Endothelial cell of umbilical vein (primary cell): ENCODE data around the gene CAND1. TPM values are rescaled to one million over a fixed set of nuclear protein-coding genes. Genes with fewer than 3 reads are reported as not detected.
A peak's percentile ranks its signal among the peaks of the same experiment; 100 is the strongest.

Experiments used
- BruUV-seq: library from RNA; stranded (reverse); fragments of 400-500 nt; replicated peaks from 2 replicates; lab custom pipeline; 2021; lab: Mats Ljungman, UMichigan
- CTCF ChIA-PET: fragments of 300-600, 350-600 bp; sonication (Branson Sonifier 250); formaldehyde crosslinking; loops from one replicate; lab custom pipeline; 2021; ENCODE audit warnings: antibody characterized with exemption, inconsistent platforms; lab: Charles Lee
- POLR2A ChIA-PET: fragments of 300-600, 350-600 bp; sonication (Branson Sonifier 250); formaldehyde crosslinking; loops from one replicate; lab custom pipeline; 2021; ENCODE audit warnings: antibody characterized with exemption, inconsistent platforms; lab: Charles Lee
- DNase-seq: peaks from one replicate; pipeline ENCODE4 v3.0.0-alpha.2; 2011; ENCODE audit warnings: low read depth, low spot score
- FAIRE-seq: peaks from 2 replicates; lab custom pipeline; 2011; peaks lifted over from hg19 to GRCh38; lab: Jason Lieb, UNC
- H2AFZ ChIP-seq: 2 replicates; pipeline ENCODE4 v1.6.0; 2012; ENCODE audit warnings: low read depth, low read length, control low read depth, inconsistent platforms
- H3K27ac ChIP-seq: 2 replicates; pipeline ENCODE4 v1.5.1; 2011; ENCODE audit warnings: low read depth, mild to moderate bottlenecking, control low read depth, low read length, moderate library complexity; ENCODE audit not compliant: insufficient read depth
- H3K27me3 ChIP-seq, 2 experiments: 2 replicates each; pipeline versions ENCODE4 v1.6.0 to v1.6.1; 2011; ENCODE audit warnings: low read length in 2 of 2, mixed read lengths in 1 of 2; ENCODE audit not compliant: control insufficient read depth in 2 of 2, insufficient read depth in 2 of 2
- H3K36me3 ChIP-seq, 2 experiments: 2 replicates in 1 of 2; 3 replicates in 1 of 2; pipeline ENCODE4 v1.5.1; 2011; ENCODE audit warnings: low read length in 2 of 2, mild to moderate bottlenecking in 1 of 2, moderate library complexity in 1 of 2; ENCODE audit not compliant: control insufficient read depth in 2 of 2, insufficient read depth in 2 of 2; ENCODE audit errors: extremely low read depth in 1 of 2
- H3K4me1 ChIP-seq: 3 replicates; pipeline ENCODE4 v1.5.1; 2011; ENCODE audit warnings: mild to moderate bottlenecking, low read length; ENCODE audit not compliant: control insufficient read depth, insufficient read depth; ENCODE audit errors: extremely low read depth
- H3K4me2 ChIP-seq: 2 replicates; pipeline ENCODE4 v1.6.1; 2011; ENCODE audit warnings: low read length, control low read depth, mixed read lengths; ENCODE audit not compliant: insufficient read depth
- H3K4me3 ChIP-seq, 3 experiments: fragments of 200-600 bp in 1 of 3; sonication (generic), shearing (Covaris generic) in 1 of 3; replicated peaks in 1 of 3; 2 replicates each; pipeline ENCODE4 v1.5.1; 2011 to 2016; ENCODE audit warnings: control low read depth in 3 of 3, low read length in 3 of 3, mild to moderate bottlenecking in 2 of 3, inconsistent platforms in 1 of 3, low read depth in 1 of 3, moderate library complexity in 1 of 3; ENCODE audit not compliant: insufficient read depth in 1 of 3
- H3K79me2 ChIP-seq: 2 replicates; pipeline ENCODE4 v1.6.0; 2012; ENCODE audit warnings: low read length, inconsistent platforms; ENCODE audit not compliant: control insufficient read depth, insufficient read depth
- H3K9ac ChIP-seq: replicated peaks from 2 replicates; pipeline ENCODE3; 2011; ENCODE audit warnings: low read length, control low read depth; ENCODE audit not compliant: insufficient read depth; ENCODE audit errors: extremely low read depth
- H3K9me1 ChIP-seq: replicated peaks from 3 replicates; pipeline ENCODE4 v1.6.0; 2011; ENCODE audit warnings: mild to moderate bottlenecking, low read length; ENCODE audit not compliant: control insufficient read depth, insufficient read depth; ENCODE audit errors: extremely low read depth
- H3K9me3 ChIP-seq: replicated peaks from 2 replicates; pipeline ENCODE4 v1.5.1; 2012; ENCODE audit warnings: low read length, inconsistent platforms; ENCODE audit not compliant: control insufficient read depth, insufficient read depth
- H4K20me1 ChIP-seq: replicated peaks from 2 replicates; pipeline ENCODE3; 2011; ENCODE audit warnings: mild to moderate bottlenecking, low read length; ENCODE audit not compliant: control insufficient read depth, insufficient read depth; ENCODE audit errors: extremely low read depth
- EZH2 ChIP-seq: IDR thresholded peaks from 2 replicates; pipeline ENCODE4 v1.6.1; 2012; ENCODE audit warnings: borderline replicate concordance, low read depth, mild to moderate bottlenecking, moderate library complexity, low read length, inconsistent platforms; ENCODE audit not compliant: severe bottlenecking
- FOS ChIP-seq: IDR thresholded peaks from 2 replicates; pipeline ENCODE4 v1.6.1; 2011; ENCODE audit warnings: mild to moderate bottlenecking, low read length, moderate library complexity, borderline replicate concordance; ENCODE audit not compliant: insufficient read depth
- GATA2 ChIP-seq: IDR thresholded peaks from 2 replicates; pipeline ENCODE4 v1.7.0; 2011; ENCODE audit warnings: low read depth, mild to moderate bottlenecking, moderate library complexity, mixed read lengths, low read length; ENCODE audit not compliant: insufficient read length, insufficient read depth
- JUN ChIP-seq: IDR thresholded peaks from 2 replicates; pipeline ENCODE4 v1.6.1; 2011; ENCODE audit warnings: borderline replicate concordance, low read depth; ENCODE audit not compliant: insufficient read length, insufficient read depth
- MYC ChIP-seq: IDR thresholded peaks from one replicate; pipeline ENCODE4 v1.6.1; 2011; ENCODE audit warnings: mild to moderate bottlenecking, low read depth, low read length
- POLR2A ChIP-seq: IDR thresholded peaks from 2 replicates; pipeline ENCODE4 v1.6.1; 2012; ENCODE audit warnings: low read depth, mild to moderate bottlenecking, control low read depth, low read length
- POLR2AphosphoS5 ChIP-seq: IDR thresholded peaks from 2 replicates; pipeline ENCODE4 v1.6.1; 2012; ENCODE audit warnings: low read depth, mild to moderate bottlenecking, control low read depth, low read length, moderate library complexity; ENCODE audit not compliant: insufficient read depth
- dilution Hi-C: fragments of 300-500 bp; cut with MboI; formaldehyde crosslinking; loops from one replicate; pipeline ENCODE4 v1.15.0; 2019; ENCODE audit warnings: low sequenced_read_pairs; ENCODE audit not compliant: extremely low pct_ligation_motif_present
- intact Hi-C: fragments of 100-400 bp; cut with micrococcal nuclease; formaldehyde crosslinking; loops from one replicate; pipeline ENCODE4 v1.10.0; 2022
- polyA plus RNA-seq, 4 experiments: library from polyadenylated mRNA; depleted of rRNA in 3 of 4; stranded (reverse) in 3 of 4; unstranded in 1 of 4; fragments of >200 nt; gene quantifications; 2 replicates each; pipeline versions ENCODE4 v1.2.1 to v1.2.3, GENCODE V29; 2011 to 2012; ENCODE audit warnings: missing spikeins in 1 of 4
- total RNA-seq: library from RNA; stranded (reverse); gene quantifications from 2 replicates; pipeline ENCODE4 v1.2.3, GENCODE V29; 2021
- TF ChIP-seq, protein P1 (sequence below), 2 donors: IDR thresholded peaks; 1 replicate in 1 of 2; 2 replicates in 1 of 2; pipeline ENCODE4 v1.5.1; 2011; ENCODE audit warnings: low read length in 2 of 2, mild to moderate bottlenecking in 2 of 2, moderate library complexity in 2 of 2, control low read depth in 1 of 2, inconsistent platforms in 1 of 2, low read depth in 1 of 2; ENCODE audit not compliant: insufficient read depth in 1 of 2; ENCODE audit errors: extremely low read depth in 1 of 2
- TF ChIP-seq, protein P2 (sequence below): IDR thresholded peaks from 2 replicates; pipeline ENCODE4 v1.6.1; 2011; ENCODE audit not compliant: insufficient read depth, insufficient read length

The CAND1 gene
- total and polyA plus RNA-seq, 2 donors (not counting 3 experiments of a cell fraction or from before 2014, with no cell fraction given) = 28.3 to 128 TPM

DNA sequence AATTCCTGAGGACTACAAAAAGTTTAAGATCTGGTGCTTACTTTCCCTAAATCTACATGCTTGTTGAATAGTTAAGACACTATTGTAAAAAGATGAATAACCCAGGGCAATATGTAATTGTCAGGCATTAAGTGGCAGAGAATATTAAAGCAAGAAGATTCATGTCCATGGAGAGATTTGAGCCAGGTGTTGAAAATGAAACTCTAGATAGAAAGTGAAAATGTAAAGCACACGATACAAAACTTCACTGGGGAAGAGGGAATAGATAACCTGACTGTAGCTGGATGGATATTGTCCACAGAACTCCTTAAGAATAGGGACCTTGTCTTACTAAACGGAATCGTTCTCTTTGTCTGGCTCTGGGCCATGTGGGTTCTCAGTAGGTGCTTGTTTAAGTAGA lies 5.0 kb downstream of the CAND1 start:
- Histone ChIP-seq H3K27me3 (no peaks in the 10 kb centered on the region), H3K9me1 (no peaks in the 10 kb centered on the region), H3K4me3 (no peak overlapping the region), H3K9ac (no peak overlapping the region), H3K79me2 (peaks cover 96% of the 10 kb centered on the region), H3K9me3 (no peaks in the 10 kb centered on the region), H3K36me3 (peaks cover 0 to 2% of the 10 kb centered on the region in 2 experiments), H2AFZ (no peak overlapping the region), H3K27ac (no peak overlapping the region), H3K4me1 (peaks cover 18% of the 10 kb centered on the region), H4K20me1 (peaks cover 18% of the 10 kb centered on the region), H3K4me2 (peak overlapping the region; percentile 0)
- DNase-seq (peak; percentile 24), FAIRE-seq (no peak)
- no peak for TF ChIP-seq EZH2
- no peak for TF ChIP-seq MYC
- no peak for TF ChIP-seq POLR2A
- TF ChIP-seq JUN = no peak
- TF ChIP-seq, protein P1, sequence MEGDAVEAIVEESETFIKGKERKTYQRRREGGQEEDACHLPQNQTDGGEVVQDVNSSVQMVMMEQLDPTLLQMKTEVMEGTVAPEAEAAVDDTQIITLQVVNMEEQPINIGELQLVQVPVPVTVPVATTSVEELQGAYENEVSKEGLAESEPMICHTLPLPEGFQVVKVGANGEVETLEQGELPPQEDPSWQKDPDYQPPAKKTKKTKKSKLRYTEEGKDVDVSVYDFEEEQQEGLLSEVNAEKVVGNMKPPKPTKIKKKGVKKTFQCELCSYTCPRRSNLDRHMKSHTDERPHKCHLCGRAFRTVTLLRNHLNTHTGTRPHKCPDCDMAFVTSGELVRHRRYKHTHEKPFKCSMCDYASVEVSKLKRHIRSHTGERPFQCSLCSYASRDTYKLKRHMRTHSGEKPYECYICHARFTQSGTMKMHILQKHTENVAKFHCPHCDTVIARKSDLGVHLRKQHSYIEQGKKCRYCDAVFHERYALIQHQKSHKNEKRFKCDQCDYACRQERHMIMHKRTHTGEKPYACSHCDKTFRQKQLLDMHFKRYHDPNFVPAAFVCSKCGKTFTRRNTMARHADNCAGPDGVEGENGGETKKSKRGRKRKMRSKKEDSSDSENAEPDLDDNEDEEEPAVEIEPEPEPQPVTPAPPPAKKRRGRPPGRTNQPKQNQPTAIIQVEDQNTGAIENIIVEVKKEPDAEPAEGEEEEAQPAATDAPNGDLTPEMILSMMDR (IDR thresholded peaks at IDR 0.05; ENCODE audit: extremely low read depth in 1 of 2, insufficient read depth in 1 of 2, low read depth in 1 of 2, low read length in 2 of 2) = no peak
- no peak for TF ChIP-seq POLR2AphosphoS5
- no peak for TF ChIP-seq FOS
- TF ChIP-seq, protein P2, sequence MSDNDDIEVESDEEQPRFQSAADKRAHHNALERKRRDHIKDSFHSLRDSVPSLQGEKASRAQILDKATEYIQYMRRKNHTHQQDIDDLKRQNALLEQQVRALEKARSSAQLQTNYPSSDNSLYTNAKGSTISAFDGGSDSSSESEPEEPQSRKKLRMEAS = no peak
- TF ChIP-seq GATA2 = no peak
- ChIA-PET CTCF (no interaction called here), POLR2A (no interaction called here)
- intact Hi-C loops = no loop called here
- no TSS peak for BruUV-seq
- dilution Hi-C loops = no loop called here
